HepG2 (cell line): Measurements from ENCODE around the gene TRMU. TPM values are rescaled to one million over a fixed set of nuclear protein-coding genes. Genes with fewer than 3 reads are reported as not detected.
A peak's percentile ranks its signal among the peaks of the same experiment; 100 is the strongest.

ENCODE experiments used
- ARHGAP35 ChIP-seq: sonication (generic); formaldehyde crosslinking; IDR thresholded peaks from 2 replicates; pipeline ENCODE4 v1.9.0; 2022; ENCODE audit warnings: mild to moderate bottlenecking, inconsistent platforms, moderate library complexity, missing genetic modification reagents, borderline replicate concordance
- CREB1 ChIP-seq, 2 experiments: fragments of 450-650 bp in 1 of 2; IDR thresholded peaks; 2 replicates each; pipeline ENCODE4 v1.6.1; 2016 to 2017; ENCODE audit warnings: control low read depth in 1 of 2, mild to moderate bottlenecking in 1 of 2, missing compliant biosample characterization in 1 of 2, missing genetic modification characterization in 1 of 2
- FLYWCH1 ChIP-seq: sonication (generic); formaldehyde crosslinking; IDR thresholded peaks from 2 replicates; pipeline ENCODE4 v1.8.1; 2023; ENCODE audit warnings: mild to moderate bottlenecking, missing genetic modification reagents
- HDAC1 ChIP-seq: sonication (generic); formaldehyde crosslinking; IDR thresholded peaks from 2 replicates; pipeline ENCODE4 v1.5.1; 2020; ENCODE audit warnings: mild to moderate bottlenecking, missing genetic modification reagents
- HOXA5 ChIP-seq: sonication (generic); formaldehyde crosslinking; IDR thresholded peaks from 2 replicates; pipeline ENCODE4 v1.4.0; 2020; ENCODE audit warnings: missing genetic modification reagents
- IKZF1 ChIP-seq: fragments of 450-650 bp; IDR thresholded peaks from 2 replicates; pipeline ENCODE4 v1.7.1; 2016
- TSC22D2 ChIP-seq: sonication (generic); formaldehyde crosslinking; IDR thresholded peaks from 2 replicates; pipeline ENCODE4 v1.5.1; 2020; ENCODE audit warnings: missing genetic modification reagents, mild to moderate bottlenecking, borderline replicate concordance
- ZBTB38 ChIP-seq: sonication (generic); formaldehyde crosslinking; IDR thresholded peaks from 2 replicates; pipeline ENCODE4 v1.5.1; 2020; ENCODE audit warnings: mild to moderate bottlenecking, missing genetic modification reagents
- ZNF326 ChIP-seq: sonication (generic); formaldehyde crosslinking; IDR thresholded peaks from 2 replicates; pipeline ENCODE4 v1.4.0; 2020; ENCODE audit warnings: missing genetic modification reagents, borderline replicate concordance
- ZNF552 ChIP-seq: sonication (generic); formaldehyde crosslinking; IDR thresholded peaks from 2 replicates; pipeline ENCODE4 v1.9.0; 2022; ENCODE audit warnings: missing genetic modification reagents, mild to moderate bottlenecking, borderline replicate concordance
- ZNF670 ChIP-seq: sonication (generic); formaldehyde crosslinking; IDR thresholded peaks from 2 replicates; pipeline ENCODE4 v1.8.0; 2022; ENCODE audit warnings: mild to moderate bottlenecking, missing genetic modification reagents, borderline replicate concordance
- ZNF687 ChIP-seq: sonication (generic); formaldehyde crosslinking; IDR thresholded peaks from 2 replicates; pipeline ENCODE4 v1.5.1; 2020; ENCODE audit warnings: mild to moderate bottlenecking, missing genetic modification reagents, moderate library complexity
- ZSCAN21 ChIP-seq: sonication (generic); formaldehyde crosslinking; IDR thresholded peaks from 2 replicates; pipeline ENCODE4 v1.8.0; 2022; ENCODE audit warnings: mild to moderate bottlenecking, missing genetic modification reagents, moderate library complexity, borderline replicate concordance
- polyA plus RNA-seq, 8 experiments: library from polyadenylated mRNA; depleted of rRNA in 3 of 8; stranded (reverse) in 7 of 8; unstranded in 1 of 8; fragments of >200 nt; fragmentation: Illumina TruSeq in 4 of 8; extraction: Trizol in 4 of 8; gene quantifications; 2 replicates each; pipeline versions ENCODE4 v1.2.1 to v1.2.3, GENCODE V29; 2011 to 2016; ENCODE audit warnings: low read depth in 4 of 8, missing spikeins in 1 of 8, mixed read lengths in 1 of 8; ENCODE audit not compliant: insufficient read depth in 1 of 8
- total RNA-seq, 5 experiments: library from RNA; depleted of rRNA; stranded (reverse); fragments of >200 nt; fragmentation: Illumina TruSeq; extraction: Trizol; gene quantifications; 2 replicates each; pipeline ENCODE4 v1.2.3, GENCODE V29; 2016; ENCODE audit warnings: low read depth in 1 of 5
- TF ChIP-seq, protein P1 (sequence below): sonication (generic); formaldehyde crosslinking; IDR thresholded peaks from 2 replicates; pipeline ENCODE4 v1.4.0; 2020; ENCODE audit warnings: missing genetic modification reagents, borderline replicate concordance
- TF ChIP-seq, protein P2 (sequence below): sonication (generic); formaldehyde crosslinking; IDR thresholded peaks from 2 replicates; pipeline ENCODE4 v1.8.0; 2023; ENCODE audit warnings: mild to moderate bottlenecking, missing genetic modification reagents
- TF ChIP-seq, protein P3 (sequence below): sonication (generic); formaldehyde crosslinking; IDR thresholded peaks from 2 replicates; pipeline ENCODE4 v1.8.1; 2022; ENCODE audit warnings: low read depth, mild to moderate bottlenecking, missing genetic modification reagents

The TRMU gene
- total and polyA plus RNA-seq, 2 of the 13 experiments (the other 11 are each of a cell fraction or from before 2014, with no cell fraction given), result 31.0 to 50.2 TPM

GRCh38 chr22:46362203-46362933 lies 26.9 kb downstream of the TRMU start (continued):
- peak; percentile 63; the same call in 1 of the 2 replicates for TF ChIP-seq ARHGAP35 (CRISPR knock-in tag)
- TF ChIP-seq ZBTB38 (CRISPR knock-in tag), result no peak
- TF ChIP-seq IKZF1, result no peak
- no peak for TF ChIP-seq FLYWCH1 (CRISPR knock-in tag)
- no peak for TF ChIP-seq TSC22D2 (CRISPR knock-in tag)
- no peak for TF ChIP-seq HOXA5 (CRISPR knock-in tag)
- TF ChIP-seq ZSCAN21, result no peak
- TF ChIP-seq CREB1 (IDR thresholded peaks at IDR 0.05), result peak; percentile 74
- TF ChIP-seq CREB1 (CRISPR knock-in tag; IDR thresholded peaks at IDR 0.05), result no peak; the same call in 1 of the 2 replicates
- no peak for TF ChIP-seq ZNF326 (CRISPR knock-in tag)
- TF ChIP-seq, protein P1, sequence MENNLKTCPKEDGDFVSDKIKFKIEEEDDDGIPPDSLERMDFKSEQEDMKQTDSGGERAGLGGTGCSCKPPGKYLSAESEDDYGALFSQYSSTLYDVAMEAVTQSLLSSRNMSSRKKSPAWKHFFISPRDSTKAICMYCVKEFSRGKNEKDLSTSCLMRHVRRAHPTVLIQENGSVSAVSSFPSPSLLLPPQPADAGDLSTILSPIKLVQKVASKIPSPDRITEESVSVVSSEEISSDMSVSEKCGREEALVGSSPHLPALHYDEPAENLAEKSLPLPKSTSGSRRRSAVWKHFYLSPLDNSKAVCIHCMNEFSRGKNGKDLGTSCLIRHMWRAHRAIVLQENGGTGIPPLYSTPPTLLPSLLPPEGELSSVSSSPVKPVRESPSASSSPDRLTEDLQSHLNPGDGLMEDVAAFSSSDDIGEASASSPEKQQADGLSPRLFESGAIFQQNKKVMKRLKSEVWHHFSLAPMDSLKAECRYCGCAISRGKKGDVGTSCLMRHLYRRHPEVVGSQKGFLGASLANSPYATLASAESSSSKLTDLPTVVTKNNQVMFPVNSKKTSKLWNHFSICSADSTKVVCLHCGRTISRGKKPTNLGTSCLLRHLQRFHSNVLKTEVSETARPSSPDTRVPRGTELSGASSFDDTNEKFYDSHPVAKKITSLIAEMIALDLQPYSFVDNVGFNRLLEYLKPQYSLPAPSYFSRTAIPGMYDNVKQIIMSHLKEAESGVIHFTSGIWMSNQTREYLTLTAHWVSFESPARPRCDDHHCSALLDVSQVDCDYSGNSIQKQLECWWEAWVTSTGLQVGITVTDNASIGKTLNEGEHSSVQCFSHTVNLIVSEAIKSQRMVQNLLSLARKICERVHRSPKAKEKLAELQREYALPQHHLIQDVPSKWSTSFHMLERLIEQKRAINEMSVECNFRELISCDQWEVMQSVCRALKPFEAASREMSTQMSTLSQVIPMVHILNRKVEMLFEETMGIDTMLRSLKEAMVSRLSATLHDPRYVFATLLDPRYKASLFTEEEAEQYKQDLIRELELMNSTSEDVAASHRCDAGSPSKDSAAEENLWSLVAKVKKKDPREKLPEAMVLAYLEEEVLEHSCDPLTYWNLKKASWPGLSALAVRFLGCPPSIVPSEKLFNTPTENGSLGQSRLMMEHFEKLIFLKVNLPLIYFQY (CRISPR knock-in tag), result no peak
- peak; percentile 31; the same call in 1 of the 2 replicates for TF ChIP-seq HDAC1
- TF ChIP-seq ZNF552, result peak; percentile 66; the same call in 1 of the 2 replicates
- TF ChIP-seq ZNF670 (CRISPR knock-in tag), result no peak
- TF ChIP-seq, protein P2, sequence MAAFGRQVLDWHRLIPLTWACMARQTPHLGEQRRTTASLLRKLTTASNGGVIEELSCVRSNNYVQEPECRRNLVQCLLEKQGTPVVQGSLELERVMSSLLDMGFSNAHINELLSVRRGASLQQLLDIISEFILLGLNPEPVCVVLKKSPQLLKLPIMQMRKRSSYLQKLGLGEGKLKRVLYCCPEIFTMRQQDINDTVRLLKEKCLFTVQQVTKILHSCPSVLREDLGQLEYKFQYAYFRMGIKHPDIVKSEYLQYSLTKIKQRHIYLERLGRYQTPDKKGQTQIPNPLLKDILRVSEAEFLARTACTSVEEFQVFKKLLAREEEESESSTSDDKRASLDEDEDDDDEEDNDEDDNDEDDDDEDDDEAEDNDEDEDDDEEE (CRISPR knock-in tag), result no peak
- peak; percentile 93 for TF ChIP-seq ZNF687 (CRISPR knock-in tag)
- TF ChIP-seq, protein P3, sequence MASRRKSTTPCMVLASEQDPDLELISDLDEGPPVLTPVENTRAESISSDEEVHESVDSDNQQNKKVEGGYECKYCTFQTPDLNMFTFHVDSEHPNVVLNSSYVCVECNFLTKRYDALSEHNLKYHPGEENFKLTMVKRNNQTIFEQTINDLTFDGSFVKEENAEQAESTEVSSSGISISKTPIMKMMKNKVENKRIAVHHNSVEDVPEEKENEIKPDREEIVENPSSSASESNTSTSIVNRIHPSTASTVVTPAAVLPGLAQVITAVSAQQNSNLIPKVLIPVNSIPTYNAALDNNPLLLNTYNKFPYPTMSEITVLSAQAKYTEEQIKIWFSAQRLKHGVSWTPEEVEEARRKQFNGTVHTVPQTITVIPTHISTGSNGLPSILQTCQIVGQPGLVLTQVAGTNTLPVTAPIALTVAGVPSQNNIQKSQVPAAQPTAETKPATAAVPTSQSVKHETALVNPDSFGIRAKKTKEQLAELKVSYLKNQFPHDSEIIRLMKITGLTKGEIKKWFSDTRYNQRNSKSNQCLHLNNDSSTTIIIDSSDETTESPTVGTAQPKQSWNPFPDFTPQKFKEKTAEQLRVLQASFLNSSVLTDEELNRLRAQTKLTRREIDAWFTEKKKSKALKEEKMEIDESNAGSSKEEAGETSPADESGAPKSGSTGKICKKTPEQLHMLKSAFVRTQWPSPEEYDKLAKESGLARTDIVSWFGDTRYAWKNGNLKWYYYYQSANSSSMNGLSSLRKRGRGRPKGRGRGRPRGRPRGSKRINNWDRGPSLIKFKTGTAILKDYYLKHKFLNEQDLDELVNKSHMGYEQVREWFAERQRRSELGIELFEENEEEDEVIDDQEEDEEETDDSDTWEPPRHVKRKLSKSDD, result peak; percentile 57; the same call in 1 of the 2 replicates
